GM18499 (cell line): ENCODE measurements around the gene NCOA1.
"Not testable (repeated sequence)": the region's sequence is repeated elsewhere in the genome, so short reads cannot be mapped to it uniquely, and the experiment has no call there.

Experiments
- ATAC-seq: cut with Tn5 transposase; IDR thresholded peaks from one replicate; pipeline ENCODE4 v1.9.1; 2021; ENCODE audit warnings: moderate number of reproducible peaks; ENCODE audit not compliant: insufficient read depth, unreplicated experiment

The NCOA1 gene

GRCh38 chr2:24675338-24675737 is 184.3 kb downstream of the NCOA1 start:
- no peak for ATAC-seq

- no peak for ATAC-seq
These were observed 185.4 kb downstream of the NCOA1 start for GRCh38 chr2:24676493-24676892.

- not testable (repeated sequence) for ATAC-seq
These were observed 187.0 kb downstream of the NCOA1 start for GRCh38 chr2:24678066-24678465.

GRCh38 chr2:24680196-24680595 is 189.1 kb downstream of the NCOA1 start:
- ATAC-seq = no peak

- no peak for ATAC-seq
These were observed 191.2 kb downstream of the NCOA1 start for GRCh38 chr2:24682304-24682703.

- no peak for ATAC-seq
These were observed 192.4 kb downstream of the NCOA1 start for GRCh38 chr2:24683408-24683807.

GRCh38 chr2:24690524-24690923 is 199.5 kb downstream of the NCOA1 start:
- no peak for ATAC-seq

GRCh38 chr2:24691806-24692205 is 200.8 kb downstream of the NCOA1 start:
- no peak for ATAC-seq

- ATAC-seq = no peak
These were observed 206.7 kb downstream of the NCOA1 start for GRCh38 chr2:24697792-24698191.

GRCh38 chr2:24702800-24703199 is 211.7 kb downstream of the NCOA1 start:
- no peak for ATAC-seq

GRCh38 chr2:24704692-24705091 is 213.6 kb downstream of the NCOA1 start:
- ATAC-seq = no peak

GRCh38 chr2:24707143-24707542 is 216.1 kb downstream of the NCOA1 start:
- no peak for ATAC-seq

GRCh38 chr2:24708537-24709152 is 217.6 kb downstream of the NCOA1 start:
- no peak for ATAC-seq

- no peak for ATAC-seq
These were observed 219.8 kb downstream of the NCOA1 start for GRCh38 chr2:24710806-24711205.

- ATAC-seq = no peak
These were observed 220.8 kb downstream of the NCOA1 start for GRCh38 chr2:24711865-24712264.

GRCh38 chr2:24712296-24712695 is 221.2 kb downstream of the NCOA1 start:
- ATAC-seq = no peak

GRCh38 chr2:24717263-24717951 is 226.4 kb downstream of the NCOA1 start:
- no peak for ATAC-seq

GRCh38 chr2:24720310-24720709 is 229.3 kb downstream of the NCOA1 start:
- ATAC-seq = peak; percentile 63

GRCh38 chr2:24721470-24721869 is 230.4 kb downstream of the NCOA1 start:
- ATAC-seq = no peak

- ATAC-seq = no peak
These were observed 231.2 kb downstream of the NCOA1 start for GRCh38 chr2:24722141-24722790.

GRCh38 chr2:24723191-24723590 is 232.1 kb downstream of the NCOA1 start:
- ATAC-seq = no peak

- ATAC-seq = no peak
These were observed 232.6 kb downstream of the NCOA1 start for GRCh38 chr2:24723665-24724064.
